RWPE2 (cell line): Measurements from ENCODE around the gene LHCGR.

Source experiments
- ATAC-seq: fragments of 200-7000 bp; cut with Tn5 transposase; 3 replicates; pipeline ENCODE4 v1.9.1; 2021; ENCODE audit warnings: low read depth
- DNase-seq: peaks from one replicate; pipeline ENCODE4 v3.0.0-alpha.2; 2020; ENCODE audit warnings: low spot score
- H3K27ac ChIP-seq: fragments of 450-650 bp; 2 replicates; pipeline ENCODE4 v1.5.1; 2017; ENCODE audit warnings: mild to moderate bottlenecking; ENCODE audit not compliant: poor library complexity, severe bottlenecking
- H3K27me3 ChIP-seq: fragments of 250-450 bp; sonication (Bioruptor Pico); 2 replicates; pipeline ENCODE4 v1.5.1; 2021; ENCODE audit warnings: mild to moderate bottlenecking, moderate library complexity; ENCODE audit not compliant: insufficient read depth, poor library complexity, severe bottlenecking
- H3K36me3 ChIP-seq: fragments of 250-450 bp; sonication (Bioruptor Pico); 2 replicates; pipeline ENCODE4 v1.5.1; 2020; ENCODE audit warnings: low read depth, mild to moderate bottlenecking, moderate library complexity
- H3K4me1 ChIP-seq: fragments of 250-450 bp; sonication (Bioruptor Pico); 2 replicates; pipeline ENCODE4 v1.5.1; 2021; ENCODE audit warnings: mild to moderate bottlenecking, moderate library complexity; ENCODE audit not compliant: insufficient read depth, poor library complexity, severe bottlenecking
- H3K4me3 ChIP-seq: fragments of 250-450 bp; sonication (Bioruptor Pico); 2 replicates; pipeline ENCODE4 v1.5.1; 2021; ENCODE audit warnings: mild to moderate bottlenecking, moderate library complexity; ENCODE audit not compliant: severe bottlenecking
- H3K9me3 ChIP-seq: fragments of 250-450 bp; sonication (Bioruptor Pico); 2 replicates; pipeline ENCODE4 v1.5.1; 2021; ENCODE audit warnings: mild to moderate bottlenecking, moderate library complexity; ENCODE audit not compliant: severe bottlenecking
- CTCF ChIP-seq: fragments of 450-650 bp; IDR thresholded peaks from one replicate; pipeline ENCODE4 v1.5.1; 2017; ENCODE audit warnings: mild to moderate bottlenecking, moderate library complexity; ENCODE audit not compliant: poor library complexity, severe bottlenecking

The LHCGR gene

GRCh38 chr2:48734576-48735303 is 20.8 kb downstream of the LHCGR start:
- no peaks in the 10 kb centered on the region for H3K9me3 ChIP-seq
- ATAC-seq (no peak), DNase-seq (no peak)
- H3K27me3 ChIP-seq, result peaks cover 4% of the 10 kb centered on the region
- H3K4me3 ChIP-seq, result no peak overlapping the region
- no peak overlapping the region for H3K27ac ChIP-seq
- H3K36me3 ChIP-seq, result no peaks in the 10 kb centered on the region
- TF ChIP-seq CTCF, result no peak
- H3K4me1 ChIP-seq, result no peaks in the 10 kb centered on the region

- Histone ChIP-seq H3K27me3 (peaks cover 4% of the 10 kb centered on the region), H3K36me3 (no peaks in the 10 kb centered on the region), H3K4me3 (no peak overlapping the region), H3K9me3 (no peaks in the 10 kb centered on the region), H3K27ac (no peak overlapping the region), H3K4me1 (no peaks in the 10 kb centered on the region)
- DNase-seq (no peak), ATAC-seq (no peak)
- TF ChIP-seq CTCF, result no peak
Measured at GRCh38 chr2:48733067-48733503, 22.4 kb downstream of the LHCGR start.

- Histone ChIP-seq H3K36me3 (no peaks in the 10 kb centered on the region), H3K4me1 (no peaks in the 10 kb centered on the region), H3K27me3 (no peaks in the 10 kb centered on the region), H3K9me3 (no peaks in the 10 kb centered on the region), H3K27ac (no peak overlapping the region), H3K4me3 (no peak overlapping the region)
- ATAC-seq, result no peak
- DNase-seq, result no peak
- TF ChIP-seq CTCF, result no peak
Measured at GRCh38 chr2:48728840-48729239, 26.7 kb downstream of the LHCGR start.

- ATAC-seq (no peak), DNase-seq (no peak)
- H3K27me3 ChIP-seq, result no peaks in the 10 kb centered on the region
- no peaks in the 10 kb centered on the region for H3K4me1 ChIP-seq
- TF ChIP-seq CTCF, result no peak
- H3K27ac ChIP-seq, result no peak overlapping the region
- no peaks in the 10 kb centered on the region for H3K9me3 ChIP-seq
- H3K36me3 ChIP-seq, result no peaks in the 10 kb centered on the region
- H3K4me3 ChIP-seq, result no peak overlapping the region
Measured at GRCh38 chr2:48728295-48728694, 27.2 kb downstream of the LHCGR start.

- peak; percentile 44; the same call in 1 of the 3 replicates for ATAC-seq
- Histone ChIP-seq H3K27me3 (no peaks in the 10 kb centered on the region), H3K4me1 (no peaks in the 10 kb centered on the region), H3K4me3 (no peak overlapping the region), H3K27ac (no peak overlapping the region), H3K36me3 (no peaks in the 10 kb centered on the region), H3K9me3 (no peaks in the 10 kb centered on the region)
- no peak for DNase-seq
- peak; percentile 34 for TF ChIP-seq CTCF
Measured at GRCh38 chr2:48727560-48727959, 28.0 kb downstream of the LHCGR start.
